Small intestine (tissue), 7 donors: ENCODE measurements around the gene RIPOR1. TPM values are rescaled to one million over a fixed set of nuclear protein-coding genes. Genes with fewer than 3 reads are reported as not detected.
"Not testable (repeated sequence)": the region's sequence is repeated elsewhere in the genome, so short reads cannot be mapped to it uniquely, and the experiment has no call there.

Experiments
- DNase-seq, 2 donors: peaks; one replicate each; pipeline versions ENCODE4 v3.0.0 to v3.0.0-alpha.2; 2013
- FAIRE-seq: peaks from 2 replicates; lab custom pipeline; 2012; peaks lifted over from hg19 to GRCh38; lab: Jason Lieb, UNC
- H3K27ac ChIP-seq, 3 donors: one replicate each; pipeline ENCODE4 v1.5.1; 2013; ENCODE audit warnings: low read length in 2 of 3, mild to moderate bottlenecking in 2 of 3, control low read depth in 1 of 3, inconsistent platforms in 1 of 3, low read depth in 1 of 3, moderate library complexity in 1 of 3
- H3K27me3 ChIP-seq, 3 donors: one replicate each; pipeline ENCODE4 v1.6.1; 2013; ENCODE audit warnings: low read length in 3 of 3, inconsistent platforms in 1 of 3; ENCODE audit not compliant: control insufficient read depth in 3 of 3, insufficient read depth in 3 of 3
- H3K36me3 ChIP-seq, 3 donors: one replicate each; pipeline ENCODE4 v1.6.1; 2013; ENCODE audit warnings: low read length in 3 of 3, inconsistent platforms in 1 of 3, low read depth in 1 of 3, mild to moderate bottlenecking in 1 of 3, moderate library complexity in 1 of 3; ENCODE audit not compliant: control insufficient read depth in 3 of 3, insufficient read depth in 2 of 3
- H3K4me1 ChIP-seq, 3 donors: one replicate each; pipeline ENCODE4 v1.6.1; 2013; ENCODE audit warnings: low read length in 2 of 3, inconsistent platforms in 1 of 3, low read depth in 1 of 3, mild to moderate bottlenecking in 1 of 3, moderate library complexity in 1 of 3; ENCODE audit not compliant: control insufficient read depth in 3 of 3, insufficient read depth in 2 of 3
- H3K4me3 ChIP-seq, 3 donors: one replicate each; pipeline ENCODE4 v1.5.1; 2013; ENCODE audit warnings: low read length in 3 of 3, control low read depth in 1 of 3, inconsistent platforms in 1 of 3, low read depth in 1 of 3, mild to moderate bottlenecking in 1 of 3, moderate library complexity in 1 of 3
- H3K9me3 ChIP-seq, 2 donors: one replicate each; pipeline ENCODE4 v1.6.1; 2013; ENCODE audit warnings: low read depth in 1 of 2, low read length in 1 of 2; ENCODE audit not compliant: control insufficient read depth in 2 of 2, insufficient read depth in 1 of 2
- WGBS, 3 donors: extraction: QIAGEN DNeasy Blood & Tissue Kit; methylation state at CpG; one replicate each; pipeline ENCODE4 v1.1.7; 2013; 5-methylcytosine and 5-hydroxymethylcytosine counted together
- polyA plus RNA-seq, 4 donors: library from polyadenylated mRNA; stranded (reverse) in 3 of 4; unstranded in 1 of 4; fragments of 200-250 nt in 3 of 4; fragments of 120-200 nt in 1 of 4; gene quantifications; one replicate each; pipeline versions ENCODE4 v1.2.1 to v1.2.3, GENCODE V29; 2013
- donor health status: healthy with polysubstance abuse.
- donor health status: control.
- donor health status: control.
- donor health status: Bipolar disorder and iron deficiency.
- donor health status: healthy.

The RIPOR1 gene
- polyA plus RNA-seq, 4 donors = 2.9 to 19.1 (median 10.9) TPM

- Histone ChIP-seq H3K27me3 (no peaks in the 10 kb centered on the region), H3K9me3 (no peaks in the 10 kb centered on the region), H3K36me3 (no peaks in the 10 kb centered on the region), H3K27ac (no peak overlapping the region), H3K4me1 (no peaks in the 10 kb centered on the region), H3K4me3 (no peak overlapping the region)
- 65 to 83% (median 77%) methylated on average over 8 of the region's 8 CpGs for whole genome bisulfite sequencing, 3 donors
- FAIRE-seq = no peak
- no peak for DNase-seq
Observed at GRCh38 chr16:67506468-67506867, 22.2 kb upstream of the RIPOR1 start.

GRCh38 chr16:67509016-67509415 is 19.6 kb upstream of the RIPOR1 start:
- Histone ChIP-seq H3K27me3 (no peaks in the 10 kb centered on the region), H3K27ac (no peak overlapping the region), H3K9me3 (no peaks in the 10 kb centered on the region), H3K4me3 (no peak overlapping the region), H3K4me1 (no peaks in the 10 kb centered on the region), H3K36me3 (no peaks in the 10 kb centered on the region)
- DNase-seq (no peak), FAIRE-seq (no peak)
- WGBS, 3 donors = 75 to 88% (median 84%) methylated on average over 4 of the region's 4 CpGs

GRCh38 chr16:67513892-67514291 is 14.7 kb upstream of the RIPOR1 start:
- FAIRE-seq = not testable (repeated sequence)
- 90 to 100% (median 95%) methylated on average over 1 of the region's 1 CpG for WGBS, 3 donors

GRCh38 chr16:67514382-67514828 is 14.2 kb upstream of the RIPOR1 start:
- Histone ChIP-seq H3K27ac (no peak overlapping the region), H3K4me1 (peaks cover 0 to 15% (median 3%) of the 10 kb centered on the region in 3 donors), H3K4me3 (no peak overlapping the region), H3K9me3 (no peaks in the 10 kb centered on the region), H3K27me3 (no peaks in the 10 kb centered on the region), H3K36me3 (no peaks in the 10 kb centered on the region)
- FAIRE-seq (no peak), DNase-seq (peak; percentile 79 to 81)
- WGBS, 3 donors = 2 to 6% (median 6%) methylated on average over 8 of the region's 8 CpGs

More at GRCh38 chr16:67513892-67514291, 14.7 kb upstream of the RIPOR1 start:
- H3K9me3 ChIP-seq, DNase-seq, H3K27ac ChIP-seq, H3K4me3 ChIP-seq, H3K36me3 ChIP-seq, H3K27me3 ChIP-seq: not testable (repeated sequence)
- peaks cover 0 to 14% (median 3%) of the 10 kb centered on the region in 3 donors for H3K4me1 ChIP-seq

- Histone ChIP-seq H3K36me3 (no peaks in the 10 kb centered on the region), H3K9me3 (no peaks in the 10 kb centered on the region), H3K27me3 (no peaks in the 10 kb centered on the region), H3K4me3 (no peak overlapping the region), H3K27ac (no peak overlapping the region), H3K4me1 (peaks cover 0 to 15% (median 3%) of the 10 kb centered on the region in 3 donors)
- FAIRE-seq (no peak), DNase-seq (no peak)
- 86 to 92% (median 90%) methylated on average over 12 of the region's 12 CpGs for WGBS, 3 donors
Observed at GRCh38 chr16:67516296-67517154, 12.1 kb upstream of the RIPOR1 start.

- H3K4me3 ChIP-seq = no peak overlapping the region
- H3K27ac ChIP-seq = peak overlapping the region in 1 of 3 donors; percentile 38
- H3K4me1 ChIP-seq = peaks cover 0 to 17% (median 3%) of the 10 kb centered on the region in 3 donors
- no peaks in the 10 kb centered on the region for H3K27me3 ChIP-seq
- DNase-seq (no peak), FAIRE-seq (no peak)
- no peaks in the 10 kb centered on the region for H3K36me3 ChIP-seq
- H3K9me3 ChIP-seq = no peaks in the 10 kb centered on the region
- 76 to 86% (median 78%) methylated on average over 3 of the region's 3 CpGs for WGBS, 3 donors
Observed at GRCh38 chr16:67517155-67517445, 11.5 kb upstream of the RIPOR1 start.

- no peaks in the 10 kb centered on the region for H3K27me3 ChIP-seq
- no peaks in the 10 kb centered on the region for H3K36me3 ChIP-seq
- DNase-seq (peak; percentile 74 to 88), FAIRE-seq (no peak)
- H3K27ac ChIP-seq = peak overlapping the region in 2 of 3 donors; percentile 68 to 74
- H3K9me3 ChIP-seq = no peaks in the 10 kb centered on the region
- H3K4me1 ChIP-seq = peaks cover 0 to 17% (median 3%) of the 10 kb centered on the region in 3 donors
- H3K4me3 ChIP-seq = no peak overlapping the region
- 34 to 56% (median 55%) methylated on average over 11 of the region's 11 CpGs for WGBS, 3 donors
Observed at GRCh38 chr16:67517661-67518423, 10.8 kb upstream of the RIPOR1 start.

GRCh38 chr16:67518676-67519075 is 10.0 kb upstream of the RIPOR1 start:
- no peak overlapping the region for H3K4me3 ChIP-seq
- WGBS, 3 donors = 55 to 73% (median 72%) methylated on average over 8 of the region's 8 CpGs
- H3K4me1 ChIP-seq = peaks cover 0 to 17% (median 3%) of the 10 kb centered on the region in 3 donors
- DNase-seq = no peak
- H3K9me3 ChIP-seq = no peaks in the 10 kb centered on the region
- peak overlapping the region in 2 of 3 donors; percentile 68 to 74 for H3K27ac ChIP-seq
- no peak for FAIRE-seq
- H3K27me3 ChIP-seq = peaks cover 0 to under 1% (median 0%) of the 10 kb centered on the region in 3 donors
- H3K36me3 ChIP-seq = no peaks in the 10 kb centered on the region
